Stomach (tissue), 9 donors: Measurements from ENCODE around the gene NLRP3. TPM values are rescaled to one million over a fixed set of nuclear protein-coding genes. Genes with fewer than 3 reads are reported as not detected.
"Not testable (repeated sequence)": the region's sequence is repeated elsewhere in the genome, so short reads cannot be mapped to it uniquely, and the experiment has no call there.

Experiments
- DNase-seq, 2 donors: peaks; one replicate each; pipeline versions ENCODE4 v3.0.0 to v3.0.0-alpha.2; 2013 to 2019
- H3K27ac ChIP-seq, 5 donors: fragments of 200-600 bp in 4 of 5; sonication (generic) in 4 of 5; one replicate each; pipeline ENCODE4 v1.5.1; 2013 to 2019; ENCODE audit warnings: mild to moderate bottlenecking in 1 of 5, moderate library complexity in 1 of 5
- H3K27me3 ChIP-seq, 3 donors: fragments of 200-600 bp; sonication (generic); one replicate each; pipeline ENCODE4 v1.5.1; 2017 to 2019; ENCODE audit warnings: mixed run types in 1 of 3
- H3K36me3 ChIP-seq, 4 donors: fragments of 200-600 bp; sonication (generic); 1 replicate in 3 of 4; 2 replicates in 1 of 4; pipeline ENCODE4 v1.5.1; 2016 to 2019
- H3K4me1 ChIP-seq, 4 donors: fragments of 200-600 bp; sonication (generic); one replicate each; pipeline ENCODE4 v1.5.1; 2016 to 2019
- H3K4me3 ChIP-seq, 4 donors: fragments of 200-600 bp; sonication (generic) in 3 of 4; one replicate each; pipeline ENCODE4 v1.5.1; 2016 to 2019; ENCODE audit warnings: mild to moderate bottlenecking in 1 of 4
- H3K9me3 ChIP-seq, 4 donors: fragments of 200-600 bp; sonication (generic); one replicate each; pipeline ENCODE4 v1.5.1; 2016 to 2019
- EP300 ChIP-seq: sonication (generic); formaldehyde crosslinking; IDR thresholded peaks from one replicate; pipeline ENCODE4 v1.6.1; 2017; ENCODE audit warnings: antibody characterized with exemption
- POLR2A ChIP-seq, 4 donors: fragments of 450-650 bp; IDR thresholded peaks; one replicate each; pipeline ENCODE4 v1.6.1; 2016; ENCODE audit warnings: antibody characterized with exemption in 4 of 4, control low read depth in 2 of 4, mild to moderate bottlenecking in 1 of 4, moderate library complexity in 1 of 4
- POLR2AphosphoS5 ChIP-seq, 3 donors: sonication (generic); formaldehyde crosslinking; IDR thresholded peaks; one replicate each; pipeline ENCODE4 v1.6.1; 2016; ENCODE audit warnings: antibody characterized with exemption in 3 of 3
- WGBS, 5 donors: extraction: QIAGEN DNeasy Blood & Tissue Kit in 3 of 5; methylation state at CpG; one replicate each; pipeline versions ENCODE4 v1.1.5 to v1.1.7; 2013 to 2018; 5-methylcytosine and 5-hydroxymethylcytosine counted together
- intact Hi-C: fragments of 100-400 bp; cut with DNase I; formaldehyde crosslinking; loops from one replicate; pipeline ENCODE4 v1.15.1; 2023; ENCODE audit warnings: low total_unique reads
- polyA plus RNA-seq, 3 donors: library from polyadenylated mRNA; stranded (reverse); fragments of 200-250 nt; gene quantifications; one replicate each; pipeline ENCODE4 v1.2.3, GENCODE V29; 2013
- total RNA-seq, 5 donors: library from RNA; depleted of rRNA; stranded (reverse); fragments of >200 nt; gene quantifications; one replicate each; pipeline versions ENCODE4 v1.1.0 to v1.2.3, GENCODE V29; 2014 to 2016
- TF ChIP-seq, protein P1 (sequence below), 7 experiments: fragments of 450-650 bp in 4 of 7; fragments of 200-600 bp in 3 of 7; sonication (generic) in 3 of 7; IDR thresholded peaks; one replicate each; pipeline ENCODE4 v1.5.1; 2016 to 2019; ENCODE audit warnings: antibody characterized with exemption in 7 of 7, control low read depth in 2 of 7, mild to moderate bottlenecking in 1 of 7
- donor health status: healthy with polysubstance abuse.
- donor health status: Bipolar disorder and iron deficiency.
- donor health status: healthy.

Gene NLRP3
- total and polyA plus RNA-seq, 8 donors, result under 0.01 to 5.5 (median 2.0) TPM; not detected in 1

GRCh38 chr1:247368490-247369145 is 47.4 kb upstream of the NLRP3 start:
- no peak for DNase-seq
- peaks cover 0 to 13% (median 5%) of the 10 kb centered on the region in 4 donors for H3K4me1 ChIP-seq
- H3K9me3 ChIP-seq, result peaks cover 0 to 11% (median 1%) of the 10 kb centered on the region in 4 donors
- TF ChIP-seq EP300, result no peak
- TF ChIP-seq POLR2A (IDR thresholded peaks at IDR 0.05), result no peak
- TF ChIP-seq, protein P1, sequence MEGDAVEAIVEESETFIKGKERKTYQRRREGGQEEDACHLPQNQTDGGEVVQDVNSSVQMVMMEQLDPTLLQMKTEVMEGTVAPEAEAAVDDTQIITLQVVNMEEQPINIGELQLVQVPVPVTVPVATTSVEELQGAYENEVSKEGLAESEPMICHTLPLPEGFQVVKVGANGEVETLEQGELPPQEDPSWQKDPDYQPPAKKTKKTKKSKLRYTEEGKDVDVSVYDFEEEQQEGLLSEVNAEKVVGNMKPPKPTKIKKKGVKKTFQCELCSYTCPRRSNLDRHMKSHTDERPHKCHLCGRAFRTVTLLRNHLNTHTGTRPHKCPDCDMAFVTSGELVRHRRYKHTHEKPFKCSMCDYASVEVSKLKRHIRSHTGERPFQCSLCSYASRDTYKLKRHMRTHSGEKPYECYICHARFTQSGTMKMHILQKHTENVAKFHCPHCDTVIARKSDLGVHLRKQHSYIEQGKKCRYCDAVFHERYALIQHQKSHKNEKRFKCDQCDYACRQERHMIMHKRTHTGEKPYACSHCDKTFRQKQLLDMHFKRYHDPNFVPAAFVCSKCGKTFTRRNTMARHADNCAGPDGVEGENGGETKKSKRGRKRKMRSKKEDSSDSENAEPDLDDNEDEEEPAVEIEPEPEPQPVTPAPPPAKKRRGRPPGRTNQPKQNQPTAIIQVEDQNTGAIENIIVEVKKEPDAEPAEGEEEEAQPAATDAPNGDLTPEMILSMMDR (IDR thresholded peaks at IDR 0.05), result no peak
- no peak for TF ChIP-seq POLR2AphosphoS5 (IDR thresholded peaks at IDR 0.05)
- H3K36me3 ChIP-seq, result no peaks in the 10 kb centered on the region
- no peak overlapping the region for H3K27ac ChIP-seq
- peaks cover 0 to 40% (median 8%) of the 10 kb centered on the region in 3 donors for H3K27me3 ChIP-seq
- WGBS, 5 donors, result 50 to 64% (median 58%) methylated on average over 7 of the region's 7 CpGs
- intact Hi-C loops, result no loop called here
- no peak overlapping the region for H3K4me3 ChIP-seq

GRCh38 chr1:247370786-247371732 is 44.9 kb upstream of the NLRP3 start:
- TF ChIP-seq POLR2A (IDR thresholded peaks at IDR 0.05) (no peak), POLR2AphosphoS5 (IDR thresholded peaks at IDR 0.05) (no peak), EP300 (no peak)
- TF ChIP-seq, protein P1 (IDR thresholded peaks at IDR 0.05), result no peak
- Histone ChIP-seq H3K9me3 (peaks cover 0 to 7% (median 0%) of the 10 kb centered on the region in 4 donors), H3K27me3 (peaks cover 0 to 20% (median 8%) of the 10 kb centered on the region in 3 donors), H3K36me3 (no peaks in the 10 kb centered on the region), H3K4me3 (no peak overlapping the region), H3K27ac (no peak overlapping the region), H3K4me1 (peaks cover 0 to 17% (median 10%) of the 10 kb centered on the region in 4 donors)
- intact Hi-C loops, result no loop called here
- 69 to 78% (median 74%) methylated on average over 16 of the region's 16 CpGs for WGBS, 5 donors
- DNase-seq, result peak in 1 of 2 donors; percentile 47

DNA sequence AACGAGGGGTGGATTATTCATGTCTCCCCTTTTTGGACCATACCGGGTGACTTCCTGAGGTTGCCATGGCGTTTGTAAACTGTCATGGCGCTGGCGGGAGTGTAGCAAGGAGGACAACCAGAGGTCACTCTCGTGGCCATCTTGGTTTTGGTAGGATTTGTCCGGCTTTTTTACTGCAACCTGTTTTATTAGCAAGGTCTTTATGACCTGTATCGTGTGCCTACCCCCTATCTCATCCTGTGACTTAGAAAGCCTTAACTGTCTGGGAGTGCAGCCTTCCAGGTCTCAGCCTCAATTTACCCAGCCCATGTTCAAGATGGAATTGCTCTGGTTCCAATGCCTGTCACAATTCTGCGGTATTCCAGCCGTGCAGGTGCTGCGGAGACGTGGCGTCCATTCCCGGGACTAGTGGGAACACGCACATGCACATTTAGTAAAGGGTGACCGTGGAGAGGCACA is 44.1 kb upstream of the NLRP3 start:
- no peak overlapping the region for H3K4me3 ChIP-seq
- H3K27me3 ChIP-seq, result peaks cover 0 to 13% (median 8%) of the 10 kb centered on the region in 3 donors
- H3K36me3 ChIP-seq, result no peaks in the 10 kb centered on the region
- H3K4me1 ChIP-seq, result peaks cover 0 to 17% (median 10%) of the 10 kb centered on the region in 4 donors
- DNase-seq, result no peak
- H3K27ac ChIP-seq, result no peak overlapping the region
- no peaks in the 10 kb centered on the region for H3K9me3 ChIP-seq
- no peak for TF ChIP-seq EP300
- TF ChIP-seq POLR2A (IDR thresholded peaks at IDR 0.05), result no peak
- TF ChIP-seq POLR2AphosphoS5 (IDR thresholded peaks at IDR 0.05), result no peak
- TF ChIP-seq, protein P1 (IDR thresholded peaks at IDR 0.05), result no peak
- WGBS, 5 donors, result 86 to 91% (median 87%) methylated on average over 16 of the region's 16 CpGs
- intact Hi-C loops, result no loop called here

DNA sequence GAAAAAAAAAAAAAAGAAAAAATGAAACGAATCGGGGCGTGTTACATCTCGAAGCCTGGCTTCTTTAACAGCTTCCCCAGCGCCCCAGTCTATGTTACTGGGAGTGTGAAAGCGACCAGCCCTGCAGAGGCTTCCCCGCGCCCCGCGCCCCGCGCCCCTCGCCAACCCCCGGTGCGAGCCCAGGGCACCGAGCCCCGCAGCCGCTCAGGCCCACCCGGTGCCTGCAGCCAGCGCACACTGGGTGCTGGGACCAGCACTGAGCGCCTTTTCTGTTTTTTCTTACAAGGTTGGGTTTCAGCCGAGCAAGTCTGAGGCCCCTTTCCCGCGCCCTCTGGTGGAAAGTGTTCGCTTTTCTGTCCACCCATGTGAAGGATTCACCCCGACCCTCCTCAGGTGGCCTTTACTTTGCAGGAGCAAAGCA is 42.2 kb upstream of the NLRP3 start:
- peaks cover 0 to 13% (median 8%) of the 10 kb centered on the region in 3 donors for H3K27me3 ChIP-seq
- peaks cover 0 to 17% (median 10%) of the 10 kb centered on the region in 4 donors for H3K4me1 ChIP-seq
- H3K36me3 ChIP-seq, result no peaks in the 10 kb centered on the region
- H3K4me3 ChIP-seq, result peak overlapping the region; percentile 20 to 47 (median 36)
- intact Hi-C loops, result no loop called here
- peak; percentile 48 to 73 for DNase-seq
- no peak overlapping the region for H3K27ac ChIP-seq
- TF ChIP-seq, protein P1 (IDR thresholded peaks at IDR 0.05), result peak in 5 of 7 experiments; percentile 8 to 39 (median 26)
- no peak for TF ChIP-seq POLR2AphosphoS5 (IDR thresholded peaks at IDR 0.05)
- H3K9me3 ChIP-seq, result no peaks in the 10 kb centered on the region
- WGBS, 5 donors, result 9 to 33% (median 12%) methylated on average over 20 to 26 of the region's 26 CpGs

DNA sequence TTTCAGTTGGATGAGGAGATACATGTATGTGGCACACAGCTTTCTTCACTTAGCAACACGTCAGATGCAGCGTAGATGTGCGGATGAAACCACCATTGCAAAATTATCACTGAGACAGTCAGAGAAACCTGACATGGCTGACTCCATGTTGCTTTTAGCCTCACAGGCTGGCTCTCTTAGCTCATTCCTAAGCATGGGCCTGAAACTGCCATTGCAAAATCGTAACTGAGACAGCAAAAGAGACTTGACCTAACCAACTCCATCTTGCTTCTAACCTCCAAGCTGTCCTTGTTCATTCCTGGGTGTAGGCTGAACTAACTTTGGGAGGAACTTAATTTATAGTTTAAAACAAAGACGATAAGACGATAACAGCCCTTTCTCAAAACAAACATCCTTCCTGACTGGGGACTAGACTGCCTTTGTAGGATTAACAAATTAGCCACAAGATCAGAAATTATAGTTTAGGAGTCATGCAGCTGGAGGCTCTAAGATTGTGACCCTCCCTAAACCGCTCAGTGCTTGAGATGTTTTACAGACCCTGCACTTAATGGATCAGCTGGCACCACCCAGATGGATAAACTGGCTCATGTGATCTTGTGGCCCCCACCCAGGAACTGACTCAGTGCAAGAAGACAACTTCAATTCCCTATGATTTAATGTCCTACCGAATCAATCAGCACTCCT is 41.2 kb upstream of the NLRP3 start:
- peaks cover 0 to 12% (median 8%) of the 10 kb centered on the region in 3 donors for H3K27me3 ChIP-seq
- H3K4me3 ChIP-seq, H3K9me3 ChIP-seq, DNase-seq, H3K36me3 ChIP-seq, H3K27ac ChIP-seq, intact Hi-C loops: not testable (repeated sequence)
- peaks cover 0 to 17% (median 10%) of the 10 kb centered on the region in 4 donors for H3K4me1 ChIP-seq
- WGBS, 5 donors, result 73 to 86% (median 82%) methylated on average over 8 of the region's 8 CpGs
